GM13976 (cell line): ENCODE results near the gene UBR4.

Experiments used
- DNase-seq: peaks from one replicate; pipeline ENCODE4 v3.0.0; 2012; ENCODE audit warnings: low spot score
- CTCF ChIP-seq: IDR thresholded peaks from 2 replicates; pipeline ENCODE4 v1.5.1; 2012; ENCODE audit warnings: borderline replicate concordance, mild to moderate bottlenecking; ENCODE audit not compliant: insufficient read depth; ENCODE audit errors: extremely low read depth, missing control alignments, control extremely low read depth
- in situ Hi-C: fragments of 300-500 bp; cut with MboI; formaldehyde crosslinking; loops from one replicate; pipeline ENCODE4 v1.12.0; 2022; ENCODE audit warnings: low sequenced_read_pairs, mixed read lengths, inconsistent platforms; ENCODE audit not compliant: unreplicated experiment

The UBR4 gene

GRCh38 chr1:19029191-19030085 is 180.6 kb downstream of the UBR4 start:
- DNase-seq, result no peak
- no peak for TF ChIP-seq CTCF
- in situ Hi-C loops, result no loop called here

DNA sequence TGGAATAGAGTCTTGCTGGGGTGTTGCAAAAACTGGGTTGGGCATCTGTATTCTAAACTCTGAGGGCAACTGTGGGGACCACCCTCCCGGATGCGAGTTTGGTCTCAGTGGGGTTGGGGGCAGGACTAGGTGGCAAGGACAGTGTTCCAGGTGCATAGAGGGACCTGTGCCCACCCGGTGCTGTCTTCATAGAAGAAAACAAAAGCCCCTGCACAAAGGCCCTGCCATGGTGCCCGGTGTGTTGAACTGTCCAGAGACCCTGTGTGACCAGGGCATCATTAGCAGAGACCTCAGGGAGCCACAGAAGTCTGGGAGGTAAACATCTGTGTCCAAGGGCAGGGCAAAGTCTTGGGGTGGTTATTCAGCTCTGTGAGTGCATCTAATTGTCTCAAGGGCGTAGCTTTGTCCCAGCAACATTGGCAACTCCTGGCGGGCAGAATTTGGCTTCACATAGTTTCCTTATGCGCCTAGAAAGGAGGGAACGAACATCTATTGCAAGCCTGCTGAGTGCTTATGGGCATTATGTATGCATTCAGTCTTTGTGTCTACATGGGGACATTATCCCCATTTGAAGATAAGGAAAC is 181.4 kb downstream of the UBR4 start:
- no peak for TF ChIP-seq CTCF
- no peak for DNase-seq
- in situ Hi-C loops, result no loop called here

- TF ChIP-seq CTCF, result no peak
- in situ Hi-C loops, result no loop called here
- DNase-seq, result no peak
These were observed 182.0 kb downstream of the UBR4 start for GRCh38 chr1:19028110-19028509.
